Measurements from ENCODE around the gene TRIM37.

DNA sequence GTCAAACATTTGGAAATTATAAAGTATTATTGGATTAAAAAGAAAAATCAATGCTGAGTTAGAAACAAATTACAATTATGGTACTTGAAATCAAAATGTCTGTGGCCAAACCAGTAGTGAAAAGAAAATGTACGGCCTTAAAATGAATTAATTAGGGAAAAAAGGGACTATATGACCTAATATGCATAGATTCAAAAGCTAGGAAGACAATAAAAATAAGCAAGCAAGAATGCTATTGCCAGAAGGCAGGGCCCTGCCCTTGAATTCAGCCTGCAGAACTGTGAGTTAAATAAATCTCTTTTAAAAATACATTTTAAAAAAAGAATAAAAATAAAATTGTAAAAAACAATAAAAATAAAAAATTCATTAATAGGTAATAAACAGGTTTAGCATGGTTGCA is 88.7 kb downstream of the TRIM37 start:
- no peak for TF ChIP-seq POLR2AphosphoS5 (IDR thresholded peaks at IDR 0.05; ENCODE audit: low read depth, low read length)
- TF ChIP-seq USF1 (IDR thresholded peaks at IDR 0.05; ENCODE audit: borderline replicate concordance, low read depth): no peak
- no peak for TF ChIP-seq MAX (IDR thresholded peaks at IDR 0.05; ENCODE audit: low read depth)
- TF ChIP-seq CTCF (IDR thresholded peaks at IDR 0.05): no peak
- no peak for TF ChIP-seq TAF1 (IDR thresholded peaks at IDR 0.05; ENCODE audit: borderline replicate concordance, low read depth, low read length)
- no peak for TF ChIP-seq RAD21 (IDR thresholded peaks at IDR 0.05; ENCODE audit: low read length)
- no peak for TF ChIP-seq JUND (IDR thresholded peaks at IDR 0.05)
- no peak for TF ChIP-seq EP300 (IDR thresholded peaks at IDR 0.05; ENCODE audit: borderline replicate concordance in 1 of 2, low read depth in 1 of 2, low read length in 1 of 2)
